Right lobe of liver (tissue), 6 donors: Measurements from ENCODE around the gene CLINT1. TPM values are rescaled to one million over a fixed set of nuclear protein-coding genes. Genes with fewer than 3 reads are reported as not detected.
A peak's percentile ranks its signal among the peaks of the same experiment; 100 is the strongest.

Source experiments
- ATAC-seq, 4 donors: fragments of 200-7000 bp; cut with Tn5 transposase; one replicate each; pipeline ENCODE4 v1.9.1; 2020; ENCODE audit warnings: mild to moderate bottlenecking in 4 of 4, moderate library complexity in 4 of 4
- DNase-seq, 3 donors: peaks; one replicate each; pipeline ENCODE4 v3.0.0-alpha.2; 2020
- H3K27ac ChIP-seq, 3 donors: fragments of 200-600 bp; one replicate each; pipeline ENCODE4 v1.8.0; 2022
- H3K27me3 ChIP-seq, 2 donors: fragments of 200-600 bp; one replicate each; pipeline ENCODE4 v1.8.0; 2022
- H3K36me3 ChIP-seq, 4 donors: fragments of 200-600 bp; sonication (generic) in 1 of 4; one replicate each; pipeline versions ENCODE4 v1.5.1 to v1.8.0; 2017 to 2022; ENCODE audit warnings: control low read depth in 1 of 4
- H3K4me1 ChIP-seq, 4 donors: fragments of 200-600 bp; sonication (generic) in 1 of 4; one replicate each; pipeline versions ENCODE4 v1.5.1 to v1.8.0; 2017 to 2022; ENCODE audit warnings: control low read depth in 1 of 4
- H3K4me3 ChIP-seq, 3 donors: fragments of 200-600 bp; one replicate each; pipeline ENCODE4 v1.8.0; 2022
- H3K9me3 ChIP-seq, 4 donors: fragments of 200-600 bp; sonication (generic) in 1 of 4; one replicate each; pipeline versions ENCODE4 v1.5.1 to v1.8.0; 2017 to 2022; ENCODE audit warnings: control low read depth in 1 of 4
- POLR2A ChIP-seq: fragments of 450-650 bp; IDR thresholded peaks from one replicate; pipeline ENCODE4 v1.6.1; 2017; ENCODE audit warnings: antibody characterized with exemption, mild to moderate bottlenecking
- WGBS: methylation state at CpG from one replicate; pipeline ENCODE4 v1.1.6; 2018; ENCODE audit warnings: low coverage, low lambda C conversion rate; ENCODE audit not compliant: insufficient coverage; ENCODE audit errors: missing lambda C conversion rate; 5-methylcytosine and 5-hydroxymethylcytosine counted together
- intact Hi-C, 2 donors: fragments of 100-400 bp; cut with DNase I; formaldehyde crosslinking; loops; one replicate each; pipeline versions ENCODE4 v1.11.2 to v1.14.1; 2022
- total RNA-seq, 6 experiments: library from RNA; depleted of rRNA in 2 of 6; stranded (reverse); fragments of >200 nt in 2 of 6; fragmentation: NEBNext Ultra II Directional in 3 of 6; extraction: Animal tissue kit (Norgen Biotek cat#: 25700) in 3 of 6; gene quantifications; one replicate each; pipeline versions ENCODE4 v1.1.0 to v1.2.4, GENCODE V29; 2016 to 2023
- TF ChIP-seq, protein P1 (sequence below), 4 donors: fragments of 200-600 bp in 3 of 4; fragments of 450-650 bp in 1 of 4; IDR thresholded peaks; one replicate each; pipeline versions ENCODE4 v1.5.1 to v1.8.0; 2016 to 2022; ENCODE audit warnings: antibody characterized with exemption in 4 of 4, mild to moderate bottlenecking in 2 of 4
- donor health status: DM: no; HTN: yes; CAD: no.
- donor health status: DM: no; HTN: no; CAD: no.
- donor health status: DM: no; HTN: no; CAD: no.
- donor health status: DM: no; HTN: yes; CAD: no.
- donor health status: DM: no; HTN: yes; CAD: no.

CLINT1 gene
- total RNA-seq, 6 experiments from 2014 or later, result 49.2 to 62.2 (median 51.8) TPM

DNA sequence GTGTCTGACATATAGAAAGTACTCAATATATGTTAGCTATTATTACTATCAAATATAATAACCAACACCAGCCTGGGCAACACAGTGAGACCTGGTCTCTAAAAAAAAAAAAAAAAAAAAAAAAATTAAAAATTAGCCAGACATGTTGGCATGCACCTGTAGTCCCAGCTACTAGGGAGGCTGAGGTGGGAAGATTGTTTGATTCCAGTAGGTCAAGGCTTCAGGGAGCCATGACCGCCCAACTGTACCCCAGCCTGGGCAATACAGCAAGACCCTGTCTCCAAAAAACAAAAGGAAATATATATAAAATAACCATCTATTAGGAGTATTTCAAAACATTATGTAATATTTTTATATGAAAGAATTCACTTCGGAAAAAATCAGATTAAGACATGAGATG lies 40.6 kb downstream of the CLINT1 start:
- TF ChIP-seq, protein P1, sequence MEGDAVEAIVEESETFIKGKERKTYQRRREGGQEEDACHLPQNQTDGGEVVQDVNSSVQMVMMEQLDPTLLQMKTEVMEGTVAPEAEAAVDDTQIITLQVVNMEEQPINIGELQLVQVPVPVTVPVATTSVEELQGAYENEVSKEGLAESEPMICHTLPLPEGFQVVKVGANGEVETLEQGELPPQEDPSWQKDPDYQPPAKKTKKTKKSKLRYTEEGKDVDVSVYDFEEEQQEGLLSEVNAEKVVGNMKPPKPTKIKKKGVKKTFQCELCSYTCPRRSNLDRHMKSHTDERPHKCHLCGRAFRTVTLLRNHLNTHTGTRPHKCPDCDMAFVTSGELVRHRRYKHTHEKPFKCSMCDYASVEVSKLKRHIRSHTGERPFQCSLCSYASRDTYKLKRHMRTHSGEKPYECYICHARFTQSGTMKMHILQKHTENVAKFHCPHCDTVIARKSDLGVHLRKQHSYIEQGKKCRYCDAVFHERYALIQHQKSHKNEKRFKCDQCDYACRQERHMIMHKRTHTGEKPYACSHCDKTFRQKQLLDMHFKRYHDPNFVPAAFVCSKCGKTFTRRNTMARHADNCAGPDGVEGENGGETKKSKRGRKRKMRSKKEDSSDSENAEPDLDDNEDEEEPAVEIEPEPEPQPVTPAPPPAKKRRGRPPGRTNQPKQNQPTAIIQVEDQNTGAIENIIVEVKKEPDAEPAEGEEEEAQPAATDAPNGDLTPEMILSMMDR (IDR thresholded peaks at IDR 0.05), result no peak
- no peak for TF ChIP-seq POLR2A
- 61% methylated on average over 2 of the region's 2 CpGs for WGBS
- peak in 1 of 4 donors; percentile 25 for ATAC-seq
- intact Hi-C loops, result loop anchor here in 1 of 2 donors (10.0 kb wide), 1 partner anchor 126 kb away; no protein-coding TSS in a partner anchor
- Histone ChIP-seq H3K27ac (no peak overlapping the region), H3K36me3 (peaks cover 3 to 17% (median 9%) of the 10 kb centered on the region in 4 donors), H3K27me3 (no peaks in the 10 kb centered on the region), H3K4me1 (peaks cover 0 to 35% (median 13%) of the 10 kb centered on the region in 4 donors), H3K4me3 (no peak overlapping the region), H3K9me3 (no peaks in the 10 kb centered on the region)
- DNase-seq, result no peak

DNA sequence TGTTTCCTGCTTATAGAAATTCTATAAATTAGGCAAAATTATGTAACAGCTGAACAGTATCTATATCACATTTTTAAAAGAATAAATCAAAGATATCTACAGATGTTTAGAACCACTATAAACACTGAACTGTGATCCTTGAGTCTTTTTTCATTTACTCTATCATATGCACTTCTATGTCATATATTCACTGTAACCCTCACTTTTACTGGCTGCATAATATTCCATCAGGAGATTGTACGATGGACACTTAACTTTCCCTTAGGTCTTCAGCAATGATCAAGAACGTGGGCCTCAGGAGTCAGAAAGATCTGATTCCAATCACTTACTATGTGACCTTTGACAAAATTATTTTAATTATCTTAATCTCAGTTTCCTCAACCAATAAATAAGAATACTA lies 41.0 kb downstream of the CLINT1 start:
- H3K36me3 ChIP-seq, result peaks cover 3 to 21% (median 13%) of the 10 kb centered on the region in 4 donors
- no peaks in the 10 kb centered on the region for H3K9me3 ChIP-seq

DNA sequence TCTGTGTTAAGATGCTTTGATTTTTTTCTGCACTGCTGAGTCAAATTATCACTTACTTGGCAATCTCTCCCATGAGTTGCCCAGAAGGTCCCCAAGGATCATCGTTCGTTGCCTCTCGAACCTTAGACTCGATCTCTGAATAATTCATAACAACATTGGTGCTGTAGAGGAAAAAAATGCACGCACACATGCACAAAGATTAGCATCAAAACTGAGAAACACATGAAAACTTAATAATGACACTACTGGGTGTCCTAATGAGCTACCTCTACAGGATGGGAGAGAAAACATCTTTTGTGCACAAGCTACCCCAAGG lies 41.6 kb downstream of the CLINT1 start:
- Histone ChIP-seq H3K36me3 (peaks cover 3 to 25% (median 17%) of the 10 kb centered on the region in 4 donors), H3K9me3 (no peaks in the 10 kb centered on the region), H3K4me3 (no peak overlapping the region), H3K27ac (no peak overlapping the region), H3K27me3 (no peaks in the 10 kb centered on the region), H3K4me1 (peaks cover 0 to 25% (median 12%) of the 10 kb centered on the region in 4 donors)
- no peak for TF ChIP-seq POLR2A
- TF ChIP-seq, protein P1 (IDR thresholded peaks at IDR 0.05), result no peak
- intact Hi-C loops, result loop anchor here in 1 of 2 donors (10.0 kb wide), 1 partner anchor 127 kb away; no protein-coding TSS in a partner anchor
- DNase-seq (no peak), ATAC-seq (no peak)
- 39% methylated on average over 5 of the region's 5 CpGs for WGBS

More for the DNA sequence above, 41.0 kb downstream of the CLINT1 start:
- ATAC-seq (no peak), DNase-seq (no peak)
- H3K27ac ChIP-seq, result no peak overlapping the region
- no peak overlapping the region for H3K4me3 ChIP-seq
- 94% methylated on average over 2 of the region's 2 CpGs for WGBS
- TF ChIP-seq, protein P1 (IDR thresholded peaks at IDR 0.05), result no peak
- no peak for TF ChIP-seq POLR2A
- peaks cover 0 to 31% (median 13%) of the 10 kb centered on the region in 4 donors for H3K4me1 ChIP-seq
- H3K27me3 ChIP-seq, result no peaks in the 10 kb centered on the region
- intact Hi-C loops, result loop anchor here in 1 of 2 donors (10.0 kb wide), 1 partner anchor 127 kb away; no protein-coding TSS in a partner anchor

DNA sequence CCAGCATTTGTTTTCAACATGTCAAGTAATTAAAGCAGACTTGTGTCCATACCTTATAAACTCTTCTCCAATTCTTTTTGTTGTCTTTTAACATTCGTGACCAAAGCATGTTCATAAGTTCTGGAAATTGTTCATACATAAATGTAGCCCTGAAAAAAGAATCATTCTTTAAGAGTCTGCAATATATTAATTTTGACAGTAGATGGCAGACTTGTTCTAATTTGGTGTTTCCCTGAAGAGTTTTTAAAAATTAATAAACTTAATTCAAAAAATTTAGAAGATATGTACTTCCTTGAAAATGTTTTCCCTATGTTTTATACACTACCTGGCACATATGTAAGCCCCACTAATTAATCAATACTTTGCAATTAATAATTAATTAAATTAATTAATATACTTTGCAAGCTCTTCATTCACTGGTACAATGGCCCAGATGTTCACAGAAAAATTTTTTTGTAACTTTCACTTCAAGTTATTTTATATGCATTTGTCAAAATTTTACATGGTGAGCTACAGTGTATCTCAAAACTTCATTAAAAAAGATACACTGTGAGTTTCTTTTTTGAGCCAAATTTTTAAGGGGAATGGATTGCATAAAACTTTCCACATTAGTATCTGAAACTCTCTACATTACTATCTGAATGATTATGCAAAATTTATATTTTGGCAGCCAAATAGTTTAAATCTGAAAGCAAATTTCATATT lies 42.1 kb downstream of the CLINT1 start:
- intact Hi-C loops, result loop anchor here in 1 of 2 donors (10.0 kb wide), 1 partner anchor 128 kb away; no protein-coding TSS in a partner anchor
- H3K4me3 ChIP-seq, result no peak overlapping the region
- H3K27ac ChIP-seq, result no peak overlapping the region
- WGBS, result 21% methylated on average over 1 of the region's 1 CpG
- no peaks in the 10 kb centered on the region for H3K9me3 ChIP-seq
- DNase-seq (no peak), ATAC-seq (peak in 3 of 4 donors; percentile 39 to 46 (median 40))
- H3K4me1 ChIP-seq, result peaks cover 0 to 20% (median 10%) of the 10 kb centered on the region in 4 donors
- H3K27me3 ChIP-seq, result no peaks in the 10 kb centered on the region
- H3K36me3 ChIP-seq, result peaks cover 3 to 26% (median 19%) of the 10 kb centered on the region in 4 donors
- no peak for TF ChIP-seq POLR2A
- TF ChIP-seq, protein P1 (IDR thresholded peaks at IDR 0.05), result peak; percentile 53 to 63 (median 60)
